Activated CD4-positive, alpha-beta T cell treated with anti-CD3 and anti-CD28 coated beads, Interleukin-2, amount 10 ng/mL, durations not matched to agents 24 days and 14 days (primary cell): Measurements from ENCODE around the gene ARHGAP21. TPM values are rescaled to one million over a fixed set of nuclear protein-coding genes. Genes with fewer than 3 reads are reported as not detected.

Experiments used
- DNase-seq: peaks from one replicate; pipeline ENCODE4 v3.0.0; 2022
- H3K27ac Mint-ChIP-seq: one replicate; pipeline ENCODE4 v1.8.0; 2022; ENCODE audit warnings: mild to moderate bottlenecking, mixed read lengths
- H3K27me3 Mint-ChIP-seq: one replicate; pipeline ENCODE4 v1.8.0; 2022; ENCODE audit warnings: mixed read lengths
- H3K36me3 Mint-ChIP-seq: one replicate; pipeline ENCODE4 v1.8.0; 2022; ENCODE audit warnings: low read depth, mild to moderate bottlenecking, mixed read lengths
- H3K4me1 Mint-ChIP-seq: one replicate; pipeline ENCODE4 v1.8.0; 2021; ENCODE audit warnings: mixed read lengths
- H3K4me3 Mint-ChIP-seq: one replicate; pipeline ENCODE4 v1.8.0; 2022; ENCODE audit warnings: mild to moderate bottlenecking, moderate library complexity, mixed read lengths
- H3K9me3 Mint-ChIP-seq: one replicate; pipeline ENCODE4 v1.8.0; 2021; ENCODE audit warnings: mixed read lengths
- intact Hi-C: fragments of 100-400 bp; cut with micrococcal nuclease; formaldehyde crosslinking; loops from one replicate; pipeline ENCODE4 v1.15.1; 2023
- total RNA-seq: library from RNA; stranded (reverse); gene quantifications from 2 replicates; pipeline ENCODE4 v1.2.3, GENCODE V29; 2022

The ARHGAP21 gene
- total RNA-seq, 1 donor from 2014 or later = 56.6 TPM

GRCh38 chr10:24716295-24716694, 7.4 kb downstream of the ARHGAP21 start:
- H3K4me1 Mint-ChIP-seq = peaks cover 26% of the 10 kb centered on the region
- peaks cover 18% of the 10 kb centered on the region for H3K36me3 Mint-ChIP-seq
- H3K27me3 Mint-ChIP-seq = no peaks in the 10 kb centered on the region
- H3K4me3 Mint-ChIP-seq = no peak overlapping the region
- H3K9me3 Mint-ChIP-seq = no peaks in the 10 kb centered on the region
- intact Hi-C loops = no loop called here
- DNase-seq = no peak
- H3K27ac Mint-ChIP-seq = no peak overlapping the region

GRCh38 chr10:24715246-24715769, 8.4 kb downstream of the ARHGAP21 start:
- H3K36me3 Mint-ChIP-seq = peaks cover 9% of the 10 kb centered on the region
- H3K4me3 Mint-ChIP-seq = no peak overlapping the region
- H3K27ac Mint-ChIP-seq = no peak overlapping the region
- intact Hi-C loops = no loop called here
- peaks cover 18% of the 10 kb centered on the region for H3K4me1 Mint-ChIP-seq
- no peak for DNase-seq
- H3K27me3 Mint-ChIP-seq = no peaks in the 10 kb centered on the region
- H3K9me3 Mint-ChIP-seq = no peaks in the 10 kb centered on the region

- peaks cover 17% of the 10 kb centered on the region for H3K4me1 Mint-ChIP-seq
- no peak for DNase-seq
- H3K4me3 Mint-ChIP-seq = no peak overlapping the region
- H3K9me3 Mint-ChIP-seq = no peaks in the 10 kb centered on the region
- H3K36me3 Mint-ChIP-seq = peaks cover 4% of the 10 kb centered on the region
- intact Hi-C loops = no loop called here
- H3K27me3 Mint-ChIP-seq = no peaks in the 10 kb centered on the region
- H3K27ac Mint-ChIP-seq = no peak overlapping the region
Measured at GRCh38 chr10:24713086-24713485, 10.6 kb downstream of the ARHGAP21 start.

GRCh38 chr10:24711465-24711864, 12.2 kb downstream of the ARHGAP21 start:
- Mint-ChIP-seq H3K9me3 (no peaks in the 10 kb centered on the region), H3K4me1 (peaks cover 17% of the 10 kb centered on the region), H3K4me3 (no peak overlapping the region), H3K27ac (no peak overlapping the region), H3K36me3 (peaks cover 4% of the 10 kb centered on the region), H3K27me3 (no peaks in the 10 kb centered on the region)
- intact Hi-C loops = no loop called here
- DNase-seq = no peak

- Mint-ChIP-seq H3K36me3 (peaks cover under 1% of the 10 kb centered on the region), H3K4me3 (no peak overlapping the region)
- intact Hi-C loops = loop anchor here (5.0 to 10.0 kb wide), 3 partner anchors 36 to 1343 kb away; no protein-coding TSS in a partner anchor
Measured at GRCh38 chr10:24708081-24708480, 15.6 kb downstream of the ARHGAP21 start.

GRCh38 chr10:24707445-24707844, 16.2 kb downstream of the ARHGAP21 start:
- peak; percentile 52 for DNase-seq
- no peak overlapping the region for H3K4me3 Mint-ChIP-seq
- H3K27ac Mint-ChIP-seq = no peak overlapping the region
- H3K9me3 Mint-ChIP-seq = no peaks in the 10 kb centered on the region
- intact Hi-C loops = loop anchor here (1.0 to 10.0 kb wide), 5 partner anchors 17 to 1343 kb away; no protein-coding TSS in a partner anchor
- no peaks in the 10 kb centered on the region for H3K36me3 Mint-ChIP-seq
- no peaks in the 10 kb centered on the region for H3K27me3 Mint-ChIP-seq
- peaks cover 17% of the 10 kb centered on the region for H3K4me1 Mint-ChIP-seq

More at GRCh38 chr10:24708081-24708480, 15.6 kb downstream of the ARHGAP21 start:
- Mint-ChIP-seq H3K27me3 (no peaks in the 10 kb centered on the region), H3K27ac (no peak overlapping the region), H3K9me3 (no peaks in the 10 kb centered on the region), H3K4me1 (peaks cover 17% of the 10 kb centered on the region)
- DNase-seq = peak; percentile 33

- Mint-ChIP-seq H3K9me3 (no peaks in the 10 kb centered on the region), H3K27me3 (no peaks in the 10 kb centered on the region), H3K4me3 (no peak overlapping the region), H3K27ac (no peak overlapping the region), H3K4me1 (peaks cover 22% of the 10 kb centered on the region), H3K36me3 (no peaks in the 10 kb centered on the region)
- intact Hi-C loops = loop anchor here (1.0 to 10.0 kb wide), 5 partner anchors 18 to 1342 kb away; no protein-coding TSS in a partner anchor
- peak; percentile 78 for DNase-seq
Measured at GRCh38 chr10:24706479-24707118, 17.1 kb downstream of the ARHGAP21 start.

GRCh38 chr10:24703700-24704099, 20.0 kb downstream of the ARHGAP21 start:
- intact Hi-C loops = loop anchor here (10.0 kb wide), 1 partner anchor 1339 kb away; no protein-coding TSS in a partner anchor
- no peaks in the 10 kb centered on the region for H3K36me3 Mint-ChIP-seq
- DNase-seq = no peak
- no peaks in the 10 kb centered on the region for H3K27me3 Mint-ChIP-seq
- no peak overlapping the region for H3K27ac Mint-ChIP-seq
- peaks cover 19% of the 10 kb centered on the region for H3K4me1 Mint-ChIP-seq
- H3K4me3 Mint-ChIP-seq = no peak overlapping the region
- no peaks in the 10 kb centered on the region for H3K9me3 Mint-ChIP-seq

GRCh38 chr10:24701447-24701846, 22.2 kb downstream of the ARHGAP21 start:
- Mint-ChIP-seq H3K36me3 (no peaks in the 10 kb centered on the region), H3K27ac (peak overlapping the region; percentile 51), H3K27me3 (no peaks in the 10 kb centered on the region), H3K9me3 (no peaks in the 10 kb centered on the region), H3K4me1 (peaks cover 19% of the 10 kb centered on the region), H3K4me3 (no peak overlapping the region)
- intact Hi-C loops = loop anchor here (10.0 kb wide), 1 partner anchor 1337 kb away; no protein-coding TSS in a partner anchor
- peak; percentile 72 for DNase-seq

- no peak overlapping the region for H3K4me3 Mint-ChIP-seq
- H3K9me3 Mint-ChIP-seq = no peaks in the 10 kb centered on the region
- no peaks in the 10 kb centered on the region for H3K27me3 Mint-ChIP-seq
- peaks cover 19% of the 10 kb centered on the region for H3K4me1 Mint-ChIP-seq
- no peak for DNase-seq
- H3K27ac Mint-ChIP-seq = no peak overlapping the region
- no peaks in the 10 kb centered on the region for H3K36me3 Mint-ChIP-seq
- intact Hi-C loops = loop anchor here (10.0 kb wide), 1 partner anchor 1336 kb away; no protein-coding TSS in a partner anchor
Measured at GRCh38 chr10:24700948-24701347, 22.7 kb downstream of the ARHGAP21 start.

- Mint-ChIP-seq H3K36me3 (no peaks in the 10 kb centered on the region), H3K4me1 (peaks cover 14% of the 10 kb centered on the region), H3K9me3 (no peaks in the 10 kb centered on the region), H3K27ac (no peak overlapping the region), H3K4me3 (no peak overlapping the region), H3K27me3 (no peaks in the 10 kb centered on the region)
- no peak for DNase-seq
- intact Hi-C loops = no loop called here
Measured at GRCh38 chr10:24698270-24698669, 25.4 kb downstream of the ARHGAP21 start.

GRCh38 chr10:24697080-24697479, 26.6 kb downstream of the ARHGAP21 start:
- DNase-seq = no peak
- Mint-ChIP-seq H3K36me3 (no peaks in the 10 kb centered on the region), H3K9me3 (no peaks in the 10 kb centered on the region), H3K27me3 (no peaks in the 10 kb centered on the region), H3K4me1 (peaks cover 11% of the 10 kb centered on the region), H3K27ac (no peak overlapping the region), H3K4me3 (no peak overlapping the region)
- intact Hi-C loops = no loop called here

- Mint-ChIP-seq H3K36me3 (no peaks in the 10 kb centered on the region), H3K9me3 (no peaks in the 10 kb centered on the region), H3K27me3 (no peaks in the 10 kb centered on the region), H3K27ac (no peak overlapping the region), H3K4me1 (peaks cover 3% of the 10 kb centered on the region), H3K4me3 (no peak overlapping the region)
- intact Hi-C loops = no loop called here
- no peak for DNase-seq
Measured at GRCh38 chr10:24695452-24695851, 28.2 kb downstream of the ARHGAP21 start.

- Mint-ChIP-seq H3K9me3 (no peaks in the 10 kb centered on the region), H3K4me1 (peaks cover 3% of the 10 kb centered on the region), H3K4me3 (no peak overlapping the region), H3K27me3 (no peaks in the 10 kb centered on the region), H3K27ac (no peak overlapping the region), H3K36me3 (no peaks in the 10 kb centered on the region)
- intact Hi-C loops = no loop called here
- no peak for DNase-seq
Measured at GRCh38 chr10:24694086-24694485, 29.6 kb downstream of the ARHGAP21 start.
